Umbilical cord (tissue), 2 donors: ENCODE results near the gene VTI1A. TPM values are rescaled to one million over a fixed set of nuclear protein-coding genes. Genes with fewer than 3 reads are reported as not detected.

Experiments used
- DNase-seq: peaks from one replicate; pipeline ENCODE4 v3.0.0-alpha.2; 2015; ENCODE audit warnings: low spot score
- total RNA-seq: library from RNA; depleted of rRNA; stranded (reverse); fragments of >200 nt; gene quantifications from one replicate; pipeline ENCODE4 v1.2.3, GENCODE V29; 2014; ENCODE audit warnings: low replicate concordance; ENCODE audit not compliant: insufficient read depth

VTI1A gene
- total RNA-seq, 1 donor from 2014 or later, result 21.9 TPM

- DNase-seq, result no peak
Observed at GRCh38 chr10:112677689-112678088, 230.7 kb downstream of the VTI1A start.

GRCh38 chr10:112678581-112678980, 231.6 kb downstream of the VTI1A start:
- DNase-seq, result no peak

- no peak for DNase-seq
Observed at GRCh38 chr10:112678987-112679386, 232.0 kb downstream of the VTI1A start.

- DNase-seq, result no peak
Observed at GRCh38 chr10:112679392-112679791, 232.4 kb downstream of the VTI1A start.

GRCh38 chr10:112680586-112680985, 233.6 kb downstream of the VTI1A start:
- DNase-seq, result no peak

- peak; percentile 57 for DNase-seq
Observed at GRCh38 chr10:112687647-112688046, 240.6 kb downstream of the VTI1A start.

- DNase-seq, result no peak
Observed at GRCh38 chr10:112689327-112690072, 242.5 kb downstream of the VTI1A start.

- no peak for DNase-seq
Observed at GRCh38 chr10:112695539-112695938, 248.5 kb downstream of the VTI1A start.

- DNase-seq, result no peak
Observed at GRCh38 chr10:112696592-112696991, 249.6 kb downstream of the VTI1A start.

- DNase-seq, result no peak
Observed at GRCh38 chr10:112698133-112698817, 251.3 kb downstream of the VTI1A start.

GRCh38 chr10:112698818-112699164, 251.8 kb downstream of the VTI1A start:
- no peak for DNase-seq

GRCh38 chr10:112700215-112700671, 253.2 kb downstream of the VTI1A start:
- no peak for DNase-seq

- DNase-seq, result peak; percentile 32
Observed at GRCh38 chr10:112701211-112701877, 254.3 kb downstream of the VTI1A start.

- DNase-seq, result no peak
Observed at GRCh38 chr10:112701878-112702255, 254.9 kb downstream of the VTI1A start.

GRCh38 chr10:112706577-112706976, 259.6 kb downstream of the VTI1A start:
- no peak for DNase-seq

GRCh38 chr10:112708461-112708860, 261.4 kb downstream of the VTI1A start:
- DNase-seq, result no peak

GRCh38 chr10:112710528-112710927, 263.5 kb downstream of the VTI1A start:
- DNase-seq, result no peak

- DNase-seq, result no peak
Observed at GRCh38 chr10:112711366-112711765, 264.4 kb downstream of the VTI1A start.

- DNase-seq, result peak; percentile 27
Observed at GRCh38 chr10:112712536-112712935, 265.5 kb downstream of the VTI1A start.

GRCh38 chr10:112713411-112713810, 266.4 kb downstream of the VTI1A start:
- peak; percentile 24 for DNase-seq

- no peak for DNase-seq
Observed at GRCh38 chr10:112715581-112715980, 268.6 kb downstream of the VTI1A start.

- DNase-seq, result no peak
Observed at GRCh38 chr10:112716076-112716475, 269.1 kb downstream of the VTI1A start.
